Ectodermal cell (in vitro differentiated cells): ENCODE results near the gene PPCDC.

Experiments used
- H3K27ac ChIP-seq: 2 replicates; pipeline ENCODE4 v1.7.0; 2013; ENCODE audit warnings: mild to moderate bottlenecking, low read depth, low read length; ENCODE audit not compliant: insufficient read depth, poor library complexity, severe bottlenecking
- H3K27me3 ChIP-seq: 2 replicates; pipeline ENCODE4 v1.7.0; 2013; ENCODE audit warnings: mild to moderate bottlenecking, low read length; ENCODE audit not compliant: insufficient read depth, control insufficient read depth, poor library complexity, severe bottlenecking
- H3K36me3 ChIP-seq: one replicate; pipeline ENCODE4 v1.7.0; 2013; ENCODE audit warnings: low read length; ENCODE audit not compliant: control insufficient read depth, insufficient read depth
- H3K4me1 ChIP-seq: one replicate; pipeline ENCODE4 v1.7.0; 2013; ENCODE audit warnings: low read length; ENCODE audit not compliant: control insufficient read depth, insufficient read depth
- H3K4me3 ChIP-seq: 2 replicates; pipeline ENCODE4 v1.7.0; 2013; ENCODE audit warnings: low read depth, low read length, control low read depth; ENCODE audit not compliant: insufficient read depth
- H3K9me3 ChIP-seq: 2 replicates; pipeline ENCODE4 v1.7.0; 2013; ENCODE audit warnings: mild to moderate bottlenecking, low read length, moderate library complexity; ENCODE audit not compliant: control insufficient read depth
- WGBS, 2 experiments: methylation state at CpG; one replicate each; pipeline ENCODE4 v1.1.7; 2013; ENCODE audit warnings: missing lambda C conversion rate in 2 of 2; 5-methylcytosine and 5-hydroxymethylcytosine counted together

PPCDC gene

GRCh38 chr15:75029378-75030022, 6.1 kb downstream of the PPCDC start:
- Histone ChIP-seq H3K27ac (no peak overlapping the region), H3K27me3 (no peaks in the 10 kb centered on the region), H3K4me1 (peaks cover 6% of the 10 kb centered on the region), H3K36me3 (no peaks in the 10 kb centered on the region), H3K9me3 (no peaks in the 10 kb centered on the region), H3K4me3 (no peak overlapping the region)
- 56 to 57% methylated on average over 12 of the region's 12 CpGs for WGBS, 2 experiments

DNA sequence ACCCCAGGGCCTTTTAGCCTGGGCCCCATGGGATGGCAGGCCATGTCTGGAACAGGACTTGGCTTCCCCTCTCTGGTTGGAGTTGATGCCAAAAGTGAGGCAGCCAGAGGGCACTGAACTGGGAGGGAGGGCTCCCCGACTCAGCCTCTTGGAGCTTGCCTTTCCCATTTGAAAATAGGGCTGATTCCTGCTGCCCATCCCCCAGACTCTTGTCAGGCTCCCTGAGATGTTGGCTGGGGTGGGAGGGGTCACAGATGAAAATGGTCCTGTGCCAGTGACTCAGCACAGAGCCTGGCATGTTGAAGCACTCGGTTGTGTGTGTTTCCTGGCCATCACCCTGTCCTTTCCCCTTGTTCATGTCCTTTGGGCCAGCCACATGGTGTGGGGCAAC, 6.6 kb downstream of the PPCDC start:
- no peak overlapping the region for H3K27ac ChIP-seq
- H3K9me3 ChIP-seq: no peaks in the 10 kb centered on the region
- no peaks in the 10 kb centered on the region for H3K27me3 ChIP-seq
- no peaks in the 10 kb centered on the region for H3K36me3 ChIP-seq
- no peak overlapping the region for H3K4me3 ChIP-seq
- 85 to 90% methylated on average over 2 of the region's 2 CpGs for WGBS, 2 experiments
- H3K4me1 ChIP-seq: peaks cover 6% of the 10 kb centered on the region

- H3K36me3 ChIP-seq: no peaks in the 10 kb centered on the region
- H3K4me1 ChIP-seq: peaks cover 6% of the 10 kb centered on the region
- H3K9me3 ChIP-seq: no peaks in the 10 kb centered on the region
- 93 to 94% methylated on average over 4 of the region's 4 CpGs for WGBS, 2 experiments
- H3K4me3 ChIP-seq: no peak overlapping the region
- H3K27ac ChIP-seq: no peak overlapping the region
- no peaks in the 10 kb centered on the region for H3K27me3 ChIP-seq
These were observed 7.0 kb downstream of the PPCDC start for GRCh38 chr15:75030424-75030823.

DNA sequence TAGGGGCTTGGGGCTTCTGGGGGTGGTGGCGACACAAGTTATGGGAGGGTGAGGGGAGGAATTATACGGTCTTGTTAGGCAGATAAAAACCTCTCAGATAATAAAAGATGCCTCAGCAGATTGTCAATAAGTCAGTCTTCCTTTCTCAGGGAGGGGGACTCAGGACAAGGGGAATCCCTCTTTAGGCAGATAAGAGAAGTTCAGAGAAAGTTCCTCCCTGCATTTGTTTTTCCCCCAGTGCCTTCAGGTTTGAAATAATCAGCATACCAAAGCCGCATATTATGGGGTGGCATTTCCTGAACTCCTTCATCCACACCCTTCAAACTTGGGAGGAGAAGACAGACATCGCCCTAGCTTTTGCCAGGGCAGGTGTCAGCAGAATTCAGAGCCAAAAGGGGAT, 8.5 kb downstream of the PPCDC start:
- 76 to 85% methylated on average over 3 to 4 of the region's 4 CpGs for WGBS, 2 experiments
- no peaks in the 10 kb centered on the region for H3K27me3 ChIP-seq
- H3K36me3 ChIP-seq: no peaks in the 10 kb centered on the region
- no peak overlapping the region for H3K27ac ChIP-seq
- H3K9me3 ChIP-seq: no peaks in the 10 kb centered on the region
- peaks cover 6% of the 10 kb centered on the region for H3K4me1 ChIP-seq
- no peak overlapping the region for H3K4me3 ChIP-seq

DNA sequence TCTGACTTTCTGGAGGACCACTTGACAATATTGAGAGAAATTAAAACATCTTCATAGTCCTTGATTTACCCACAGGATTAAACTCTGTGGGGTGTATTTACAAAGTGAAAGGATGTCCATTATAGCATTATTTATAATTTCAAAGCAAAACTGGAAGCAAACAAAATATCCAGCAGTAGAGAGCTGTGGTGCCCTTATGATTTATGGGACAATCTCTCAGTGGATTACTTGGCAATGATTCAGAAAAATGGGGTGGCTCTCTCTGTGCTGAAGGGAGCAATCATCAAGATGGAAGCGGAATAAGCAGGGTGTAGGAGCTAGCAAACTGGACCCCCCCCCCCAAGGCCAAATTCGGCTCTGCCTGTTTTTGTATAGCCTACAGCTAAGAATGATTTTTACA, 9.0 kb downstream of the PPCDC start:
- Histone ChIP-seq H3K9me3 (no peaks in the 10 kb centered on the region), H3K4me3 (no peak overlapping the region), H3K27ac (no peak overlapping the region), H3K4me1 (peaks cover 6% of the 10 kb centered on the region), H3K27me3 (no peaks in the 10 kb centered on the region), H3K36me3 (no peaks in the 10 kb centered on the region)
- WGBS, 2 experiments: 87 to 100% methylated on average over 1 of the region's 2 CpGs

GRCh38 chr15:75033809-75034208, 10.4 kb downstream of the PPCDC start:
- peaks cover 6% of the 10 kb centered on the region for H3K4me1 ChIP-seq
- no peaks in the 10 kb centered on the region for H3K9me3 ChIP-seq
- no peak overlapping the region for H3K27ac ChIP-seq
- 88 to 91% methylated on average over 6 of the region's 6 CpGs for WGBS, 2 experiments
- H3K27me3 ChIP-seq: no peaks in the 10 kb centered on the region
- H3K36me3 ChIP-seq: no peaks in the 10 kb centered on the region
- H3K4me3 ChIP-seq: no peak overlapping the region

GRCh38 chr15:75034615-75035014, 11.2 kb downstream of the PPCDC start:
- Histone ChIP-seq H3K4me3 (no peak overlapping the region), H3K27me3 (no peaks in the 10 kb centered on the region), H3K36me3 (no peaks in the 10 kb centered on the region), H3K4me1 (peaks cover 4% of the 10 kb centered on the region), H3K27ac (no peak overlapping the region), H3K9me3 (no peaks in the 10 kb centered on the region)
- WGBS, 2 experiments: 95 to 96% methylated on average over 6 to 8 of the region's 8 CpGs

GRCh38 chr15:75036212-75036616, 12.8 kb downstream of the PPCDC start:
- Histone ChIP-seq H3K27me3 (no peaks in the 10 kb centered on the region), H3K4me3 (no peak overlapping the region), H3K27ac (no peak overlapping the region), H3K4me1 (no peaks in the 10 kb centered on the region), H3K9me3 (no peaks in the 10 kb centered on the region), H3K36me3 (no peaks in the 10 kb centered on the region)
- 67 to 88% methylated on average over 1 to 2 of the region's 2 CpGs for WGBS, 2 experiments

DNA sequence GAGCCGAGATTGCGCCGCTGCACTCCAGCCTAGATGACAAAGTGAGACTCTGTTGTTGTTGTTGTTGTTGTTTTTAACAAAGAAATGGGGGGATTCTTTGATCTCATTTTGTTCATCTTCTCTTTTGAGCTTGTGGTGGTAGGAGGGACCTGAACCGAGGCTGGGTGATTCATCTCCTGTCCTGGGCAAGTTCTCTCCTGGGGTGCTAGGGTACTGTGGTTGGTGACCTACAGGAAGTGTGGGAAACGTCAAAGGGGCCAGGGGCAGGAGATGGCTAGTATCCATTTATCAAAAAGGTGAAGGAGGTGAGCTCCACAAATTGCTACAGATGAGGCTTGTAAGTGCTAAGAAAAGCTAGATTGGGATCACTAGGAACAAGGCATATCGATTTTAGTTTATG, 14.3 kb downstream of the PPCDC start:
- Histone ChIP-seq H3K27ac (no peak overlapping the region), H3K4me3 (no peak overlapping the region), H3K4me1 (no peaks in the 10 kb centered on the region), H3K36me3 (no peaks in the 10 kb centered on the region), H3K9me3 (no peaks in the 10 kb centered on the region), H3K27me3 (no peaks in the 10 kb centered on the region)
- 92 to 93% methylated on average over 6 of the region's 6 CpGs for WGBS, 2 experiments

- H3K27ac ChIP-seq: no peak overlapping the region
- H3K4me1 ChIP-seq: no peaks in the 10 kb centered on the region
- no peaks in the 10 kb centered on the region for H3K36me3 ChIP-seq
- H3K4me3 ChIP-seq: no peak overlapping the region
- no peaks in the 10 kb centered on the region for H3K27me3 ChIP-seq
- WGBS, 2 experiments: 88 to 94% methylated on average over 3 of the region's 3 CpGs
- H3K9me3 ChIP-seq: no peaks in the 10 kb centered on the region
These were observed 14.8 kb downstream of the PPCDC start for GRCh38 chr15:75038231-75038630.
